CD4-positive, alpha-beta T cell treated with Interleukin-17A for 1 hour (primary cell): ENCODE results near the gene ANKRD2.

ENCODE experiments used
- DNase-seq: peaks from one replicate; pipeline ENCODE4 v3.0.0-alpha.2; 2020

The ANKRD2 gene

GRCh38 chr10:97598407-97599271 is 26.1 kb downstream of the ANKRD2 start:
- DNase-seq = no peak

- DNase-seq = no peak
Observed at GRCh38 chr10:97599272-97599619, 26.7 kb downstream of the ANKRD2 start.

DNA sequence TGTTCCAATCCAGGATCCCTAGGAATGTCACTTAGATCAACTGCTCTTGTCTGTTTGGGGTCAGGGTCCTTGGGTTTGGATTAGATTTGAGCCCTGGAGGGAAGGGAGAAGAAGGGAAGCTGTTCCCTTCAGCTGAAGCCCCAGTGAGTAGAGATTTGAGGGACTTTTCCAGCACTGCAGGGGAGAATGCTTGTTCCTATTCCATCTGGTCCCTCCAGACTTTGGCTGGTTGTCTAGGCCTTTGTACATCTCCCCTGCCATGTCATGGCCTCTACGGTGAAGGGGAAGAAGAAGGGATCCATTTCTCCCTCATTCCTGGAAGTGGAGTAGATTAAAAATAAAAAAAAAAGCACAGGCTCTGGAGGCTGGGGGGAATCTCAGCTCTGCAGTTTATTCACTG is 28.0 kb downstream of the ANKRD2 start:
- DNase-seq = no peak

DNA sequence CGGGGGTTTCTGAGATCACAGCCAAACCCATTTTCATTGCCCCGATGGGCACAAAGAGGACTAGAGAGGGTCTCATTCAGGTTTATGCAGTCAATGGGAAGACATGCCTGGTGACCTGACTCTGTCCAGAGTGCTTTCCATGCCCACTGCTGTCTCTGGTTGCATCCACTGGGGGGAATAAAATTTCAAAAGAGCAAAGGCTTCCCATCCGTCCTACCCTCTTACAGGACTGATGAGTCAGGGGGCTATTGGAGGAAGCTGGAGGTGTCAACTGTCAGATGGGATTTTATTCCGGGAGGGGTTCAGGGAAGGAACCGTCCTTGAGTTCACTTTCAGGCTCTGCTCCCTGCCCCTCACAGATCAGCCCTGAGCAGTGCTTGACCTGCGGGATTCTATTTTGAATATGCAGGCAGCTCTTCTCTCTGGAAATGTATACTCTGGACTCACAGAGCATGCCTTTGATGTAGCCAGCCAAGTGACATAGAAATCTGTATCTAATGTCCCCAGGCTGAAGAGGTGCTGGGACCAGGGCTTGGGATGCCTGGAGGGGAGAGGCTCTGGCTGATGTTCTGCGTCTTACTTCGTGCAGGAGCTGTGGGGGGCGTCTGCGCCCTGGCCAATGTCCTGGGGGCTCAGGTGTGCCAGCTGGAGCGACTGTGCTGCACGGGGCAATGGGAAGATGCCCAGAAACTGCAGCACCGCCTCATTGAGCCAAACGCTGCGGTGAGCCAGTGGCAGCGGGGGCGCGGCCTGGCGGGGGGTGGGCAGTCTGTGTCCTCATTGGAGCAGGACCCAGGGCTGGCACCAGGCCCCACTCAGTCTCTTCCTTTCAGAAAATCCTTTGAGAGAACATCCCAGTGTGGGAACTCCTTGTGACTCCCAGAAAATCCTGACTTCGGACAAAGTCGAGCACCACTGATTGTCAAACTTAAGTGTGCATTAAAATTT is 29.0 kb downstream of the ANKRD2 start:
- no peak for DNase-seq

DNA sequence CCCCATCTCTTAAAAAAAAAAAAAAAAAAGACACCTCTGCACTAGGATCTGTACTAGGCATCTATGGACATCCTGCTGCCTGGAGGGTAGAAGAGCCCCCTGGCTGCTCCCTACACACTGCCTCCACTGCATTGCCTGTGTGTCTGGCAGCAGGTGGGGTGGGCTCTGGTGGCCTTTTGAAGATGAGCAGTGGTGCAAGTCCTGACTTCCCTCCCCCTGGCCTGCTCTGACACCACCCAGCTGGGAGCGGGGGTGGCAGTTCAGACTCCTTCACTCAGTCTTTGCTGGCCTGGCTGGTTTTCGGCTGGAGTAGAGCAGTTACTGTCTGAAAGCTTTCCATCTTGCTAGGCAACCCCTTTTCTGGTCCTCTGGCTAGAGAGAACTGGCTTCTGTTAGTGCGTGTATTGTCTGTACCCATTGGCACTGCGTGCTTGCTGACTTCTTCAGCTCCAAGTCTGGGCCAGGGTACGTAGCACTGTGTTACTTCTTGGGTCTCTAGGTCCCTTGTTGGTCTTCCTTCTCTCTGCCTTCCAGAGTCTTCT is 34.6 kb downstream of the ANKRD2 start:
- DNase-seq = no peak

GRCh38 chr10:97608991-97609561 is 36.5 kb downstream of the ANKRD2 start:
- DNase-seq = no peak

GRCh38 chr10:97611473-97611872 is 38.9 kb downstream of the ANKRD2 start:
- no peak for DNase-seq

- peak; percentile 6 for DNase-seq
Observed at GRCh38 chr10:97612386-97612785, 39.8 kb downstream of the ANKRD2 start.

DNA sequence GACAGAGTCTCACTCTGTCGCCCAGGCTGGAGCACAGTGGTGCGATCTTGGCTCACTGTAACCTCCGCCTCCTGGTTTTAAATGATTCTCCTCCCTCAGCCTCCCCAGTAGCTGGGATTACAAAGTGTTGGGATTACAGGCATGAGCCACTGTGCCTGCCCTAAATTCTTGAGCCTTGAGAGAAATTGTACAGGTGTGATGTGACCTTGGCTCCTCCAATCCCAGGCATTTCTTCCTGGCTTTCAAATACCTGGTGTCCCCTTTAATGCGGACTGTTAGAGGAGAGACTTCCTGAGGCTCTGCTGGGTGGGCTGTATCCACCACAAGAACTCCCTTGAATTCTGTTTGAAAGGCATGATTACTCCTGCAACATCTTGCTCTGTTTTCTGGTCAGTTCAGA is 45.7 kb downstream of the ANKRD2 start:
- DNase-seq = no peak

GRCh38 chr10:97618733-97619132 is 46.2 kb downstream of the ANKRD2 start:
- DNase-seq = no peak

GRCh38 chr10:97623277-97623676 is 50.7 kb downstream of the ANKRD2 start:
- no peak for DNase-seq

- no peak for DNase-seq
Observed at GRCh38 chr10:97627731-97628130, 55.2 kb downstream of the ANKRD2 start.

DNA sequence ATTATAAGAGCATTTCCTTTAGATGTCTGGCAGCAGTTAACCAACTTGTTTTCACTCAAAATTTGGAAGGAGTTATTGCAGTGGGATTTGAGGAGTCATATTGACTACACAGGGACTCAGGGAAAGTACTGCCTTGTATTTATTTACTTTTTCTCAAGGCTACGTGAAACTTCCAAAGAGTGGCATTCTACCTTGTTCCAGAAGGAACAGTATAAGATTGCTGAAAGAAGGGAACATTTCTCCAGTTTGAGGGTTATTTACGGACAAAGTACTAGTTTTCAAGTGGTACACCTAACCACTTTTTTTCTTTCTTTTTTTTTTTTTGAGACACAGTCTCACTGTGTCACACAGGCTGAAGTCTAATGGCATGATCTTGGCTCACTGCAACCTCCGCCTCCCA is 55.6 kb downstream of the ANKRD2 start:
- DNase-seq = no peak

DNA sequence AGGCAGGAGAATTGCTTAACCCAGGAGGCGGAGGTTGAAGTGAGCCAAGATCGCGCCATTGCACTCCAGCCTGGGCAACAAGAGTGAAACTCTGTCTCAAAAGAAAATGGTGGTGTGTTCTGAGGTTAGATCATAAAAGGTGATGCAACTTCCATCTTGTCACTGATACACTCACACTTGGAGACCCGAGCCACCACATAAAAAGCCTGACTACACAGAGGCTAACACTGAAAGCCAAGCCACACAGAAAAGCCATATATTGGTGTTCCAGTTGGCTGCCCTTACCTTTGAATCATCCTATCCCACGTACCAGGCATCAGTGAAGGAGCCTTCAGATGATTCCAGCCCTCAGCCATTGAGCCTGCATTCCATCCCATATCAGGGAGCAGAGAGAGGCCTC is 56.7 kb downstream of the ANKRD2 start:
- DNase-seq = no peak

GRCh38 chr10:97631098-97631497 is 58.5 kb downstream of the ANKRD2 start:
- no peak for DNase-seq

GRCh38 chr10:97632949-97633884 is 60.6 kb downstream of the ANKRD2 start, which contains the start of gene MORN4:
MORN4 (minus strand) TSS chr10:97633500; CDS start chr10:97619653, 13,847 bp downstream.
- peak; percentile 94 for DNase-seq
